HEK293 (cell line): Measurements from ENCODE around the gene PON1.

Source experiments
- CTCF ChIA-PET: fragments of 350-600 bp; formaldehyde crosslinking; extraction: SDS; loops from one replicate; lab custom pipeline; 2021; ENCODE audit warnings: antibody characterized with exemption; lab: Yijun Ruan, JAX
- POLR2A ChIA-PET: fragments of 300-600 bp; formaldehyde crosslinking; extraction: SDS; loops from one replicate; lab custom pipeline; 2020; ENCODE audit warnings: antibody characterized with exemption, inconsistent platforms; lab: Yijun Ruan, JAX
- H3K27ac ChIP-seq: fragments of 200-500 bp; sonication (Bioruptor generic); 2 replicates; pipeline ENCODE4 v1.5.1; 2014; ENCODE audit warnings: low read depth, low read length, control low read depth, inconsistent platforms; ENCODE audit errors: extremely low read depth
- H3K36me3 ChIP-seq, 2 experiments: fragments of 200-500 bp in 1 of 2; sonication (Bioruptor generic) in 1 of 2; 1 replicate in 1 of 2; 2 replicates in 1 of 2; pipeline ENCODE4 v1.5.1; 2014 to 2017; ENCODE audit warnings: inconsistent platforms in 2 of 2, low read length in 2 of 2; ENCODE audit not compliant: control insufficient read depth in 2 of 2, insufficient read depth in 1 of 2
- H3K4me1 ChIP-seq: fragments of 200-500 bp; sonication (Bioruptor generic); 2 replicates; pipeline ENCODE4 v1.5.1; 2014; ENCODE audit warnings: mild to moderate bottlenecking, low read length, inconsistent platforms; ENCODE audit not compliant: control insufficient read depth, insufficient read depth
- H3K4me3 ChIP-seq: 2 replicates; pipeline ENCODE4 v1.5.1; 2011; ENCODE audit warnings: low read depth, mild to moderate bottlenecking, control low read depth, low read length, moderate library complexity
- H3K9me3 ChIP-seq: fragments of 200-500 bp; sonication (Bioruptor generic); 2 replicates; pipeline ENCODE4 v1.5.1; 2014; ENCODE audit warnings: low read depth, low read length, inconsistent platforms; ENCODE audit not compliant: control insufficient read depth, insufficient read depth
- FEZF1 ChIP-seq: fragments of 450-650 bp; formaldehyde crosslinking; IDR thresholded peaks from 2 replicates; pipeline ENCODE4 v1.5.1; 2016; ENCODE audit warnings: missing biosample characterization, missing genetic modification characterization
- MEIS1 ChIP-seq: sonication (generic); formaldehyde crosslinking; IDR thresholded peaks from 2 replicates; pipeline ENCODE4 v1.8.1; 2022; ENCODE audit warnings: missing genetic modification reagents, mild to moderate bottlenecking, borderline replicate concordance
- PRDM1 ChIP-seq: fragments of 450-650 bp; formaldehyde crosslinking; IDR thresholded peaks from 2 replicates; pipeline ENCODE4; 2016; ENCODE audit warnings: missing biosample characterization, missing genetic modification characterization
- SP7 ChIP-seq: fragments of 450-650 bp; formaldehyde crosslinking; IDR thresholded peaks from 2 replicates; pipeline ENCODE4 v1.5.1; 2016; ENCODE audit warnings: missing biosample characterization, missing genetic modification characterization
- YY2 ChIP-seq: fragments of 450-650 bp; formaldehyde crosslinking; IDR thresholded peaks from 2 replicates; pipeline ENCODE4 v1.5.1; 2016; ENCODE audit warnings: missing biosample characterization, missing genetic modification characterization
- ZBTB8A ChIP-seq: fragments of 450-650 bp; formaldehyde crosslinking; IDR thresholded peaks from 2 replicates; pipeline ENCODE4 v1.5.1; 2016; ENCODE audit warnings: missing biosample characterization, missing genetic modification characterization
- ZFP37 ChIP-seq: fragments of 450-650 bp; formaldehyde crosslinking; IDR thresholded peaks from 2 replicates; pipeline ENCODE4 v1.5.1; 2016; ENCODE audit warnings: missing biosample characterization, missing genetic modification characterization
- ZNF114 ChIP-seq: fragments of 450-650 bp; formaldehyde crosslinking; IDR thresholded peaks from 2 replicates; pipeline ENCODE4 v1.5.0; 2017; ENCODE audit warnings: missing biosample characterization, missing genetic modification characterization
- ZNF302 ChIP-seq: fragments of 450-650 bp; formaldehyde crosslinking; IDR thresholded peaks from 2 replicates; pipeline ENCODE4 v1.5.1; 2016; ENCODE audit warnings: missing biosample characterization, missing genetic modification characterization, low read depth
- ZNF350 ChIP-seq: fragments of 450-650 bp; formaldehyde crosslinking; IDR thresholded peaks from 2 replicates; pipeline ENCODE4 v1.5.0; 2017; ENCODE audit warnings: missing biosample characterization, mild to moderate bottlenecking, missing genetic modification characterization
- ZNF366 ChIP-seq: fragments of 450-650 bp; formaldehyde crosslinking; conservative IDR thresholded peaks from 2 replicates; pipeline ENCODE4 v1.5.1; 2016; ENCODE audit warnings: missing biosample characterization, missing genetic modification characterization
- ZNF548 ChIP-seq: fragments of 450-650 bp; formaldehyde crosslinking; IDR thresholded peaks from 2 replicates; pipeline ENCODE4 v1.5.1; 2016; ENCODE audit warnings: missing biosample characterization, missing genetic modification characterization
- ZNF560 ChIP-seq: fragments of 450-650 bp; formaldehyde crosslinking; IDR thresholded peaks from 2 replicates; pipeline ENCODE4 v1.5.1; 2017; ENCODE audit warnings: missing biosample characterization, missing genetic modification characterization, borderline replicate concordance
- ZNF596 ChIP-seq: fragments of 450-650 bp; IDR thresholded peaks from 2 replicates; pipeline ENCODE4 v1.5.0; 2018; ENCODE audit warnings: missing biosample characterization, mild to moderate bottlenecking, missing genetic modification characterization, moderate library complexity
- ZNF610 ChIP-seq: fragments of 450-650 bp; formaldehyde crosslinking; IDR thresholded peaks from 2 replicates; pipeline ENCODE4 v1.5.1; 2016; ENCODE audit warnings: missing biosample characterization, missing genetic modification characterization, borderline replicate concordance
- ZNF624 ChIP-seq: fragments of 450-650 bp; formaldehyde crosslinking; IDR thresholded peaks from 2 replicates; pipeline ENCODE4 v1.5.1; 2017; ENCODE audit warnings: missing biosample characterization, missing genetic modification characterization
- ZNF658 ChIP-seq: fragments of 450-650 bp; formaldehyde crosslinking; IDR thresholded peaks from 2 replicates; pipeline ENCODE4; 2016; ENCODE audit warnings: missing biosample characterization, missing genetic modification characterization
- ZNF670 ChIP-seq: fragments of 450-650 bp; formaldehyde crosslinking; IDR thresholded peaks from 2 replicates; pipeline ENCODE4 v1.5.1; 2016; ENCODE audit warnings: missing biosample characterization, missing genetic modification characterization, low read depth
- ZNF677 ChIP-seq: fragments of 450-650 bp; IDR thresholded peaks from 2 replicates; pipeline ENCODE4 v1.5.0; 2018; ENCODE audit warnings: missing biosample characterization, mild to moderate bottlenecking, missing genetic modification characterization, moderate library complexity
- ZNF747 ChIP-seq: fragments of 450-650 bp; formaldehyde crosslinking; IDR thresholded peaks from 2 replicates; pipeline ENCODE4 v1.5.1; 2016; ENCODE audit warnings: missing biosample characterization, missing genetic modification characterization
- ZNF76 ChIP-seq: fragments of 450-650 bp; formaldehyde crosslinking; IDR thresholded peaks from 2 replicates; pipeline ENCODE4; 2016; ENCODE audit warnings: low read depth, missing biosample characterization, missing genetic modification characterization, borderline replicate concordance
- ZNF791 ChIP-seq: fragments of 450-650 bp; formaldehyde crosslinking; IDR thresholded peaks from 2 replicates; pipeline ENCODE4 v1.5.1; 2016; ENCODE audit warnings: missing biosample characterization, missing genetic modification characterization
- ZNF837 ChIP-seq: fragments of 450-650 bp; formaldehyde crosslinking; IDR thresholded peaks from 2 replicates; pipeline ENCODE4 v1.5.1; 2016; ENCODE audit warnings: missing biosample characterization, missing genetic modification characterization
- ZSCAN30 ChIP-seq: fragments of 450-650 bp; IDR thresholded peaks from 2 replicates; pipeline ENCODE4 v1.5.1; 2018; ENCODE audit warnings: missing biosample characterization, mild to moderate bottlenecking, missing genetic modification characterization, moderate library complexity
- TF ChIP-seq, protein P1 (sequence below): fragments of 450-650 bp; formaldehyde crosslinking; IDR thresholded peaks from 2 replicates; pipeline ENCODE4; 2016; ENCODE audit warnings: missing biosample characterization, missing genetic modification characterization
- TF ChIP-seq, protein P2 (sequence below): fragments of 450-650 bp; formaldehyde crosslinking; IDR thresholded peaks from 2 replicates; pipeline ENCODE4 v1.5.1; 2016; ENCODE audit warnings: missing biosample characterization, missing genetic modification characterization
- TF ChIP-seq, protein P3 (sequence below): fragments of 450-650 bp; formaldehyde crosslinking; IDR thresholded peaks from 2 replicates; pipeline ENCODE4 v1.5.1; 2016; ENCODE audit warnings: missing biosample characterization, missing genetic modification characterization, low read depth
- TF ChIP-seq, protein P4 (sequence below): fragments of 450-650 bp; formaldehyde crosslinking; IDR thresholded peaks from 2 replicates; pipeline ENCODE4 v1.5.0; 2017; ENCODE audit warnings: missing biosample characterization, missing genetic modification characterization, borderline replicate concordance

PON1 gene

DNA sequence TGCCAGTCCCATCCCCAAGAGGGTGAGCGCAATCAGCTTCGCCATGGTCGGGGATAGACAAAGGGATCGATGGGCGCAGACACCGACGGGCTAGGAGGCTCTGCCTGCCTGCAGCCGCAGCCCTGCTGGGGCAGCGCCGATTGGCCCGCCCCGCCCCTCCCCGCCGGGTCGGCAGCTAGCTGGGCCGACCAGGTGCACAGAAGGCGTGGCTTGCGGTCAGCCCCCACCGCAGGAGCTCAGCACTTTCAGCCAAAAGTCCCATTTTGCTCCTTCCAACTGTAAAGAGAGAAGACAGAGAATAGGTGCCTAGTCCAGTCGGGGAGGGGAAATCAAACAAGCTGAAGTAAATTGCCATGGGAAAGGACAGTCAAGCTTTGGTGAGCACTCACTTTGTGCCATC lies at the start of gene PON1:
Gene PON1, minus strand, starts transcription at position 102 of the 400 bp plus-strand sequence. Its CDS starts 57 bp downstream, at position 45.
- TF ChIP-seq ZNF670 (tag by site-specific recombination) (no peak), ZFP37 (tag by site-specific recombination) (no peak), ZBTB8A (tag by site-specific recombination) (no peak), PRDM1 (tag by site-specific recombination) (no peak), ZNF366 (tag by site-specific recombination) (no peak)
- TF ChIP-seq, all 188 proteins: peak for 0
- Histone ChIP-seq H3K27ac (no peak within 1 kb of the TSS), H3K4me3 (no peak within 1 kb of the TSS), H3K36me3 (no peaks in the 10 kb centered on the region), H3K9me3 (no peaks in the 10 kb centered on the region), H3K4me1 (no peaks in the 10 kb centered on the region)
- ChIA-PET CTCF (interaction anchor here (0.6 to 1.1 kb wide), 4 partner anchors 78 to 1125 kb away, joined by 3 read pairs; no protein-coding TSS in a partner anchor), POLR2A (interaction anchor here (0.6 kb wide), 1 partner anchor 111 kb away, joined by 3 read pairs; the partner anchor contains the start of gene PON2)

DNA sequence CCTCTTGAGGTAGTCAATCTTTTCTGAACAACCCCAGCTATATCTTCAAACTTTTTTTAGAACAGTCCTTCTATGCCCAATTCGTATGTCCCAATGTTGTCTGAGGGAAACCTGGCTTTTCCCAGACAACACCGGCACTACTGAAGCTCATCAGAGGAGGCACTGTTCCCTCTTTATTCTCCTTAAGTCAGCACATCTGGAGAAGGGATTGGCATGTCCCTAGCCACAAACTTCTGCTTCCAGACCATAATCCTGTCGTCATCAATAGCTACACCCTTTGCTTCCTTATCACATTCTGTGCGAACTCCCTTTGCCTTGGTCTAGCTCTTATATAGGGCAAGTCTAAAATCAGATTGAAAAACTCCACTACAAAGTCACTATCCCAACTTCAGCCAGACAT lies 49.0 kb upstream of the PON1 start:
- H3K27ac ChIP-seq, result no peak overlapping the region
- no peaks in the 10 kb centered on the region for H3K4me1 ChIP-seq
- H3K9me3 ChIP-seq, result no peaks in the 10 kb centered on the region; the same call in 1 of the 2 replicates
- no peak overlapping the region for H3K4me3 ChIP-seq
- no peaks in the 10 kb centered on the region for H3K36me3 ChIP-seq
- CTCF ChIA-PET, result interaction anchor here (0.6 to 1.0 kb wide), 3 partner anchors 12 to 1655 kb away, joined by 3 read pairs; no protein-coding TSS in a partner anchor
- TF ChIP-seq, protein P1, sequence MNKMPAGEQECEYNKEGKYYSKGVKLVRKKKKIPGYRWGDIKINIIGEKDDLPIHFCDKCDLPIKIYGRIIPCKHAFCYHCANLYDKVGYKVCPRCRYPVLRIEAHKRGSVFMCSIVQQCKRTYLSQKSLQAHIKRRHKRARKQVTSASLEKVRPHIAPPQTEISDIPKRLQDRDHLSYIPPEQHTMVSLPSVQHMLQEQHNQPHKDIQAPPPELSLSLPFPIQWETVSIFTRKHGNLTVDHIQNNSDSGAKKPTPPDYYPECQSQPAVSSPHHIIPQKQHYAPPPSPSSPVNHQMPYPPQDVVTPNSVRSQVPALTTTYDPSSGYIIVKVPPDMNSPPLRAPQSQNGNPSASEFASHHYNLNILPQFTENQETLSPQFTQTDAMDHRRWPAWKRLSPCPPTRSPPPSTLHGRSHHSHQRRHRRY (tag by site-specific recombination), result no peak
- TF ChIP-seq ZBTB8A (tag by site-specific recombination) (no peak), ZNF624 (tag by site-specific recombination) (no peak), ZNF837 (no peak), FEZF1 (tag by site-specific recombination) (no peak), ZNF560 (tag by site-specific recombination) (no peak), ZNF747 (tag by site-specific recombination) (no peak), ZNF76 (tag by site-specific recombination) (no peak), ZSCAN30 (tag by site-specific recombination) (no peak), ZNF548 (tag by site-specific recombination) (no peak), ZNF302 (tag by site-specific recombination) (no peak), YY2 (tag by site-specific recombination) (no peak), ZNF658 (tag by site-specific recombination) (no peak)
- TF ChIP-seq, protein P2, sequence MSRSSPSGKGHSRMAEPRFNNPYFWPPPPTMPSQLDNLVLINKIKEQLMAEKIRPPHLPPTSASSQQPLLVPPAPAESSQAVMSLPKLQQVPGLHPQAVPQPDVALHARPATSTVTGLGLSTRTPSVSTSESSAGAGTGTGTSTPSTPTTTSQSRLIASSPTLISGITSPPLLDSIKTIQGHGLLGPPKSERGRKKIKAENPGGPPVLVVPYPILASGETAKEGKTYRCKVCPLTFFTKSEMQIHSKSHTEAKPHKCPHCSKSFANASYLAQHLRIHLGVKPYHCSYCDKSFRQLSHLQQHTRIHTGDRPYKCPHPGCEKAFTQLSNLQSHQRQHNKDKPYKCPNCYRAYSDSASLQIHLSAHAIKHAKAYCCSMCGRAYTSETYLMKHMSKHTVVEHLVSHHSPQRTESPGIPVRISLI, result no peak
- TF ChIP-seq, protein P3, sequence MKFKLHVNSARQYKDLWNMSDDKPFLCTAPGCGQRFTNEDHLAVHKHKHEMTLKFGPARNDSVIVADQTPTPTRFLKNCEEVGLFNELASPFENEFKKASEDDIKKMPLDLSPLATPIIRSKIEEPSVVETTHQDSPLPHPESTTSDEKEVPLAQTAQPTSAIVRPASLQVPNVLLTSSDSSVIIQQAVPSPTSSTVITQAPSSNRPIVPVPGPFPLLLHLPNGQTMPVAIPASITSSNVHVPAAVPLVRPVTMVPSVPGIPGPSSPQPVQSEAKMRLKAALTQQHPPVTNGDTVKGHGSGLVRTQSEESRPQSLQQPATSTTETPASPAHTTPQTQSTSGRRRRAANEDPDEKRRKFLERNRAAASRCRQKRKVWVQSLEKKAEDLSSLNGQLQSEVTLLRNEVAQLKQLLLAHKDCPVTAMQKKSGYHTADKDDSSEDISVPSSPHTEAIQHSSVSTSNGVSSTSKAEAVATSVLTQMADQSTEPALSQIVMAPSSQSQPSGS (tag by site-specific recombination), result no peak
- POLR2A ChIA-PET, result no interaction called here

DNA sequence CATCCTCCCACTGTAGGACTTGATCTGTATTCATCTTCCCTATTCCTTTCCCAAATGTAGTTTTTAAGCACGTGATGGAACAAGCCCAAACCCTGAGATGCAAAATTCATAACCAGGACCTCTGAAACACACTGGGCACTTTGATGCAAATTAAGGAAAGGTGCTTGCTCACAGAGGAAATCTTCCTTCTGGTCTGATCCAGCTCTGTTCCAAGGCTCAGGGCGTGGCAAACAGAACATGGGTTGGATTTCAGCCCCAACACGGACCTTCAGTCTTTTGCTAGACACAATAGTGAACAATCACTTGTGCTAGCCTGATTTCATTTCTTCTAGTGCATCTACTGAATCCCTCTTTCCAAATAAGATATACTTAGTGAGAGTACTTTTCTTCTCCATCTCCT lies 43.9 kb upstream of the PON1 start:
- no peak overlapping the region for H3K27ac ChIP-seq
- no peaks in the 10 kb centered on the region for H3K36me3 ChIP-seq
- no peaks in the 10 kb centered on the region for H3K9me3 ChIP-seq
- CTCF ChIA-PET, result no interaction called here
- H3K4me1 ChIP-seq, result no peaks in the 10 kb centered on the region
- H3K4me3 ChIP-seq, result no peak overlapping the region
- POLR2A ChIA-PET, result no interaction called here
- no peak for TF ChIP-seq SP7 (tag by site-specific recombination)
- no peak for TF ChIP-seq ZNF596 (tag by site-specific recombination)
- no peak for TF ChIP-seq ZNF610 (tag by site-specific recombination)
- TF ChIP-seq ZNF791 (tag by site-specific recombination), result no peak
- no peak for TF ChIP-seq ZFP37 (tag by site-specific recombination)
- no peak for TF ChIP-seq ZNF677
- TF ChIP-seq ZNF114 (tag by site-specific recombination), result no peak
- TF ChIP-seq, protein P4, sequence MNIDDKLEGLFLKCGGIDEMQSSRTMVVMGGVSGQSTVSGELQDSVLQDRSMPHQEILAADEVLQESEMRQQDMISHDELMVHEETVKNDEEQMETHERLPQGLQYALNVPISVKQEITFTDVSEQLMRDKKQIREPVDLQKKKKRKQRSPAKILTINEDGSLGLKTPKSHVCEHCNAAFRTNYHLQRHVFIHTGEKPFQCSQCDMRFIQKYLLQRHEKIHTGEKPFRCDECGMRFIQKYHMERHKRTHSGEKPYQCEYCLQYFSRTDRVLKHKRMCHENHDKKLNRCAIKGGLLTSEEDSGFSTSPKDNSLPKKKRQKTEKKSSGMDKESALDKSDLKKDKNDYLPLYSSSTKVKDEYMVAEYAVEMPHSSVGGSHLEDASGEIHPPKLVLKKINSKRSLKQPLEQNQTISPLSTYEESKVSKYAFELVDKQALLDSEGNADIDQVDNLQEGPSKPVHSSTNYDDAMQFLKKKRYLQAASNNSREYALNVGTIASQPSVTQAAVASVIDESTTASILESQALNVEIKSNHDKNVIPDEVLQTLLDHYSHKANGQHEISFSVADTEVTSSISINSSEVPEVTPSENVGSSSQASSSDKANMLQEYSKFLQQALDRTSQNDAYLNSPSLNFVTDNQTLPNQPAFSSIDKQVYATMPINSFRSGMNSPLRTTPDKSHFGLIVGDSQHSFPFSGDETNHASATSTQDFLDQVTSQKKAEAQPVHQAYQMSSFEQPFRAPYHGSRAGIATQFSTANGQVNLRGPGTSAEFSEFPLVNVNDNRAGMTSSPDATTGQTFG (tag by site-specific recombination), result no peak
- TF ChIP-seq MEIS1 (CRISPR knock-in tag), result no peak
- TF ChIP-seq ZNF350, result no peak
